ENCODE measurements around the gene PRDM5.

PRDM5 gene

DNA sequence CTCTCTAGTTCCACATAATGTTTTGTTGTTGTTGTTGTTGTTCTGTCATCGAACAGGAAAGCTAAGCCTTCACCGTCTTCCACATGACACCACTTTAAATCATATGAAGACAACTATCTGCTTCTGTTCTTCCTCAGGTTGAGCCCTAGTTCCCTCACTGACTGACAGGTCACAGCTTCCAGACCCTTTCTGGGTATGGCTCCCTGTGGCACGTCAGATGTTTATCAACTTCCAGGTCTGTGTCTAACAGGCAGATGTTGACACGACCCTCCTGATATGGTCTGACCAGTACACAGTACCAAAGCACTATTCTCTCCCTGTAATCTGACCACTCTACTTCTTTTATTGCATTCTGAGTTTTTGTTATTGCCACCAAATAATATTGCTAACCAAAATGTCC lies 51.4 kb downstream of the PRDM5 start:
- ChIA-PET CTCF (no interaction called here), POLR2A (no interaction called here)
- no peak for TF ChIP-seq HDGF (IDR thresholded peaks at IDR 0.05; ENCODE audit: borderline replicate concordance)
- no peak for TF ChIP-seq NFRKB (IDR thresholded peaks at IDR 0.05)
- TF ChIP-seq, protein P1, sequence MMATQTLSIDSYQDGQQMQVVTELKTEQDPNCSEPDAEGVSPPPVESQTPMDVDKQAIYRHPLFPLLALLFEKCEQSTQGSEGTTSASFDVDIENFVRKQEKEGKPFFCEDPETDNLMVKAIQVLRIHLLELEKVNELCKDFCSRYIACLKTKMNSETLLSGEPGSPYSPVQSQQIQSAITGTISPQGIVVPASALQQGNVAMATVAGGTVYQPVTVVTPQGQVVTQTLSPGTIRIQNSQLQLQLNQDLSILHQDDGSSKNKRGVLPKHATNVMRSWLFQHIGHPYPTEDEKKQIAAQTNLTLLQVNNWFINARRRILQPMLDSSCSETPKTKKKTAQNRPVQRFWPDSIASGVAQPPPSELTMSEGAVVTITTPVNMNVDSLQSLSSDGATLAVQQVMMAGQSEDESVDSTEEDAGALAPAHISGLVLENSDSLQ (IDR thresholded peaks at IDR 0.05), result no peak
- TF ChIP-seq FOXM1 (IDR thresholded peaks at IDR 0.05; ENCODE audit: borderline replicate concordance), result no peak
- no peak for TF ChIP-seq SUZ12 (IDR thresholded peaks at IDR 0.05)
- no peak for TF ChIP-seq FOXK2 (IDR thresholded peaks at IDR 0.05)
- TF ChIP-seq LEF1 (IDR thresholded peaks at IDR 0.05; ENCODE audit: borderline replicate concordance), result no peak
- no peak for DNase-seq (ENCODE audit: extremely low spot score)

DNA sequence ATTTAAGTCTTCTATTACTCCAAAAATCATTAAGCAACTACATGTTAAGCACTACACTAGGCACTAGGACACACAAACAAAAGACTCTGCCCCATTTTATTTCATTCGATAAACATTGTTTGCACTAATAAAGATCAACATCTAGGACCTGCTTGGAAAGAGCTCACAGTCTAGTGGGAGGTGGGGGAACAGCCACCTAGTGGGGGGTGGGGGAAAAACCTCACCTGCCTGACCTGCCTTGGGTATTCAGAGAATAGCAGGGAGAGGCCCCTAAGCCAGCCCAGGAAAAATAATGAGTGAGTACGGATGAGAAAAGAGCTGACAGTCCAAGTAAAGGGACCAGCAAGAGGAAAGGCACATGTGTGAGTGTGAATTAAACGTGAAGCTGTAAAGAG lies 52.2 kb downstream of the PRDM5 start:
- ChIA-PET CTCF (no interaction called here), POLR2A (no interaction called here)
- TF ChIP-seq NFRKB (IDR thresholded peaks at IDR 0.05), result no peak
- TF ChIP-seq ARNT (IDR thresholded peaks at IDR 0.05), result no peak
- no peak for TF ChIP-seq FOXM1 (IDR thresholded peaks at IDR 0.05; ENCODE audit: borderline replicate concordance)
- no peak for TF ChIP-seq LEF1 (IDR thresholded peaks at IDR 0.05; ENCODE audit: borderline replicate concordance)
- TF ChIP-seq SUZ12 (IDR thresholded peaks at IDR 0.05), result no peak
- TF ChIP-seq FOXA1 (IDR thresholded peaks at IDR 0.05), result no peak
- TF ChIP-seq ELF4 (IDR thresholded peaks at IDR 0.05), result no peak
- peak; percentile 34 for DNase-seq (ENCODE audit: extremely low spot score)

DNA sequence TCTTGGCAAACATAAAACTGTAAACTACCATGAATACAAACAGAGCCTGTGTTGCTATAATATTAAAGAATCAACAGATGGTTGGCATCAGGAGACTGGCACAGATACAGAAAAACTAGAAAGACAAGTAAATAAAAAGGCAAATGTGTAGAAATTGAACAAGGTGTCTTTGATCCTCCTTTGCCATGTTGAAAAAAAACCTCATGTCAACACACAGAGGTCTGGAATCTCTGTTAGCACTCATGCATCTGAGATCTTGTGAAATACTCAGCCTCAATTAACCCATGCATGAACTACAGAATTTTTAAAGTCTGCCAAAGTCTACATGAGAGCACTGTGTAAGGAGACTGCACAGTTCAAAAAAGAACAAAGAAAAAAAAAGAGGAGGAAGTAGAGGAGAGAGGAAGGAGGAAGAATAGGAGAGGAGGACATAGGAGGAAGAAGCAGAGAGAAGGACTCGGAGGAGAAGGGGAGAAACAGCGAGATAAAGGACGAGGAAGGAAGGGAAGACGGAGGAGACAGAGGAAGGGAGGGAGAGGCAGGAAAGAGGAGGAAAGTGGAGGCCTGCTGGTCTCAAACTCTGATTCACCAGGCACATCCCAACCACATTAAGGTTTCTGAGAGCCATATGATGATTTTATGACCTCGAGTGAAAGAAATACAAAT lies 52.8 kb downstream of the PRDM5 start:
- CTCF ChIA-PET, result no interaction called here
- DNase-seq (ENCODE audit: extremely low spot score), result no peak
- no peak for TF ChIP-seq FOXA1 (IDR thresholded peaks at IDR 0.05)
- TF ChIP-seq FOXM1 (IDR thresholded peaks at IDR 0.05; ENCODE audit: borderline replicate concordance), result no peak
- TF ChIP-seq ZNF384 (IDR thresholded peaks at IDR 0.05), result no peak
- no peak for TF ChIP-seq ELF4 (IDR thresholded peaks at IDR 0.05)
- TF ChIP-seq CTBP1 (IDR thresholded peaks at IDR 0.05; ENCODE audit: borderline replicate concordance), result no peak
- no peak for TF ChIP-seq BHLHE40 (IDR thresholded peaks at IDR 0.05; ENCODE audit: borderline replicate concordance)
- TF ChIP-seq ARNT (IDR thresholded peaks at IDR 0.05), result no peak
- TF ChIP-seq TARDBP (IDR thresholded peaks at IDR 0.05), result no peak
- no peak for TF ChIP-seq HDGF (IDR thresholded peaks at IDR 0.05; ENCODE audit: borderline replicate concordance)
- no peak for TF ChIP-seq FOXK2 (IDR thresholded peaks at IDR 0.05)
- TF ChIP-seq LEF1 (IDR thresholded peaks at IDR 0.05; ENCODE audit: borderline replicate concordance), result no peak
- TF ChIP-seq, protein P1 (IDR thresholded peaks at IDR 0.05), result no peak
- TF ChIP-seq SP1 (IDR thresholded peaks at IDR 0.05), result no peak
- POLR2A ChIA-PET, result no interaction called here

DNA sequence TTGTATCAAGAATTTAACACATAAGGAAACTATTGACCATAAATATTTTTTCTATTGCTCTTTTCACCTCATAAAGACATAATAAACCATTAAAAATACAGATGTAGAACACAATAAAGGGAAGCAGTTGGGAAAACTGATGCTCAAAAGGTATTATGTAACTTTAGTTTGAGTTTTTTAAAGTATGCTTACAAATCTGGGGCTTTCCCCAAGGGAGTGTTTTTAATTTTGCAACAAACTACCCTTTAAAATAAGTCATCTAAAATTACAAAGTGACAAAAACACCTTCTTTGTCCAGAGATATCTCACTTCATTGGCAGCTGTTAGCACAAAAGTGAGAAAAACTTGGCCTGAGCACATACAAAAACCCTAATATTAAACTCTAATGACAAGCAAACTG lies 55.0 kb downstream of the PRDM5 start:
- no peak for DNase-seq (ENCODE audit: extremely low spot score)
- no peak for TF ChIP-seq FOXM1 (IDR thresholded peaks at IDR 0.05; ENCODE audit: borderline replicate concordance)
- no peak for TF ChIP-seq CTBP1 (IDR thresholded peaks at IDR 0.05; ENCODE audit: borderline replicate concordance)
- no peak for TF ChIP-seq FOXA1 (IDR thresholded peaks at IDR 0.05)
- no peak for TF ChIP-seq ELF4 (IDR thresholded peaks at IDR 0.05)
- TF ChIP-seq SP1 (IDR thresholded peaks at IDR 0.05), result no peak
- TF ChIP-seq ARNT (IDR thresholded peaks at IDR 0.05), result no peak
- TF ChIP-seq FOXK2 (IDR thresholded peaks at IDR 0.05), result no peak
- TF ChIP-seq BHLHE40 (IDR thresholded peaks at IDR 0.05; ENCODE audit: borderline replicate concordance), result no peak
- no peak for TF ChIP-seq NFRKB (IDR thresholded peaks at IDR 0.05)
- TF ChIP-seq LEF1 (IDR thresholded peaks at IDR 0.05; ENCODE audit: borderline replicate concordance), result no peak
- no peak for TF ChIP-seq HDGF (IDR thresholded peaks at IDR 0.05; ENCODE audit: borderline replicate concordance)
- TF ChIP-seq L3MBTL2 (conservative IDR thresholded peaks at IDR 0.05), result no peak
- no peak for TF ChIP-seq SUZ12 (IDR thresholded peaks at IDR 0.05)
- TF ChIP-seq TARDBP (IDR thresholded peaks at IDR 0.05), result no peak
- TF ChIP-seq ZNF384 (IDR thresholded peaks at IDR 0.05), result no peak
- TF ChIP-seq, protein P1 (IDR thresholded peaks at IDR 0.05), result no peak
- CTCF ChIA-PET, result no interaction called here
- POLR2A ChIA-PET, result no interaction called here

DNA sequence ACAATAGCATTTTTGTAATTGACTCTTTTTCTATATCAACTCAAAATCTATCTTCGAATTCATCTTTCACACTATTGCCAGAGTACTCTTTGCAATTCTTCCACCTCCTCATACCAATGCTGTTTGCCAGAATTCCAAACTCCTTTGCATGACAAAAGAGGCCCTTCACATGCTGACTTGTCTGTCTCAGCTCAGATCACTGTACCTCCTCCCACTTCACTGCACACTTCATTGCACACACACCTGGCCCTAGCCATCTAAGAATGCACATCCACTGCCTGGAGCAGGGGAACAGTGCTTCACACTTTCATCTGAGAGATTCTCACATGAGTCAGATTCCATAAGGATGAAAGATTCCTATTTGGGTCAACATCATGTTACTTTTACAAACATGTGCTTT lies 56.5 kb downstream of the PRDM5 start:
- TF ChIP-seq TARDBP (IDR thresholded peaks at IDR 0.05), result no peak
- POLR2A ChIA-PET, result no interaction called here
- CTCF ChIA-PET, result interaction anchor here (1.5 kb wide), 1 partner anchor 22 kb away, joined by 3 read pairs; no protein-coding TSS in a partner anchor
- DNase-seq (ENCODE audit: extremely low spot score), result no peak

DNA sequence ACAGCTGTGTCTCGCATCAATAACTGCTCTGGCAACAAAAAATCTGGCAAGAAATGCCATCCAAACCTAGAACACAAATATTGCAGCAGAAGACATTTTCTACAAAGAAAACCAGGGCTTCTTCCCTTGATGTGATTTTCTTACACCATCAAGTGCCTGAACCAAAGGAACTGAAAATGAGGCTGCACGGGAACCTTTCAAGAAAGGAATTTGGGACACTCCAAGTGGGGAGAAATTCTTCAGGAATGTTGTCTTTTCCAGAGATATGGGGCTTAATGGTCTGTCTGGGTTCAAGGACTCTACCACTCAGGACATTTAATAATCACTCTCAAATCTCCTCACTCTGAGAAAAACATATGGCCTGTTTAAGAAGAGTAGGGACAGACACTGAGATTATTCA lies 57.6 kb downstream of the PRDM5 start:
- DNase-seq (ENCODE audit: extremely low spot score), result no peak
- CTCF ChIA-PET, result interaction anchor here (1.5 kb wide), 1 partner anchor 21 kb away, joined by 3 read pairs; no protein-coding TSS in a partner anchor
- TF ChIP-seq SP1 (IDR thresholded peaks at IDR 0.05), result no peak
- TF ChIP-seq ELF4 (IDR thresholded peaks at IDR 0.05), result no peak
- TF ChIP-seq NFRKB (IDR thresholded peaks at IDR 0.05), result no peak
- TF ChIP-seq FOXA1 (IDR thresholded peaks at IDR 0.05), result no peak
- POLR2A ChIA-PET, result no interaction called here

DNA sequence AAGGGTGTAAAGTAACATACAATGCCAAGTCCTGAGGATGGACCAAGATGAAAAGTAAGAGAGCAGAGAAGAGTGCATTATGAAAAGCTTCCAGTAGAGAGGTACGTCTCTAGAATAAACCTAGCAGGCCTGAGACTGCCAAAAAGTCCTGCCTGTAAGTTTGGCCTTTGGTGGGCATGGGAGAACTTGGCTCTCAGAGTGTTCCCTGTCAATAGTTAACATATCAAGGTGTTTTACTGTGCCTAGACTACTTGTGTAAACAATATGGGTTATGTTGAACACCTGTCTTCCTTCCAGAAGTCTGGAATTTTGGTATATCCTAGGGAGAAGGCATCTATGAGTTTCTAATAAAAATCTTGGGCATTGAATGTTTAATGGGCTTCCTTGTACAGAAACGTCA lies 60.1 kb downstream of the PRDM5 start:
- DNase-seq (ENCODE audit: extremely low spot score), result no peak
- no peak for TF ChIP-seq LEF1 (IDR thresholded peaks at IDR 0.05; ENCODE audit: borderline replicate concordance)
- no peak for TF ChIP-seq SUZ12 (IDR thresholded peaks at IDR 0.05)
- TF ChIP-seq, protein P1 (IDR thresholded peaks at IDR 0.05), result no peak
- TF ChIP-seq ELF4 (IDR thresholded peaks at IDR 0.05), result no peak
- no peak for TF ChIP-seq FOXA1 (IDR thresholded peaks at IDR 0.05)
- TF ChIP-seq L3MBTL2 (conservative IDR thresholded peaks at IDR 0.05), result no peak
- TF ChIP-seq HDGF (IDR thresholded peaks at IDR 0.05; ENCODE audit: borderline replicate concordance), result no peak
- TF ChIP-seq NFRKB (IDR thresholded peaks at IDR 0.05), result no peak
- no peak for TF ChIP-seq FOXM1 (IDR thresholded peaks at IDR 0.05; ENCODE audit: borderline replicate concordance)
- TF ChIP-seq SP1 (IDR thresholded peaks at IDR 0.05), result no peak
- no peak for TF ChIP-seq BHLHE40 (IDR thresholded peaks at IDR 0.05; ENCODE audit: borderline replicate concordance)
- no peak for TF ChIP-seq TARDBP (IDR thresholded peaks at IDR 0.05)
- no peak for TF ChIP-seq FOXK2 (IDR thresholded peaks at IDR 0.05)
- no peak for TF ChIP-seq ZNF384 (IDR thresholded peaks at IDR 0.05)
- no peak for TF ChIP-seq CTBP1 (IDR thresholded peaks at IDR 0.05; ENCODE audit: borderline replicate concordance)
- TF ChIP-seq ARNT (IDR thresholded peaks at IDR 0.05), result no peak
- CTCF ChIA-PET, result no interaction called here
- POLR2A ChIA-PET, result no interaction called here
